Astrocyte (in vitro differentiated cells and primary cell): ENCODE measurements around the gene ESRRG.

Experiments used
- CTCF ChIP-seq: IDR thresholded peaks from 2 replicates; pipeline ENCODE4 v1.5.1; 2011; ENCODE audit warnings: low read depth, mild to moderate bottlenecking, inconsistent platforms, low read length, moderate library complexity; ENCODE audit not compliant: insufficient read depth
- EZH2 ChIP-seq: IDR thresholded peaks from 2 replicates; pipeline ENCODE4 v1.6.1; 2012; ENCODE audit warnings: mild to moderate bottlenecking, low read length, inconsistent platforms; ENCODE audit not compliant: insufficient read depth

- TF ChIP-seq CTCF (no peak), EZH2 (no peak)
Measured at GRCh38 chr1:216621536-216621935, 101.7 kb downstream of the ESRRG start.
